ENCODE data around the gene GRIK4.
A peak's percentile ranks its signal among the peaks of the same experiment; 100 is the strongest.
"Not testable (repeated sequence)": the region's sequence is repeated elsewhere in the genome, so short reads cannot be mapped to it uniquely, and the experiment has no call there.

The GRIK4 gene

GRCh38 chr11:121018746-121019145 is 507.2 kb downstream of the GRIK4 start:
- H3K4me1 ChIP-seq: peaks cover 0 to 5% (median 4%) of the 10 kb centered on the region in 10 experiments; a peak in 9 of 20 replicates
- no peaks in the 10 kb centered on the region for H3K36me3 ChIP-seq
- H4K20me1 ChIP-seq: no peaks in the 10 kb centered on the region
- H3K4me3 ChIP-seq: no peak overlapping the region
- H3K27ac ChIP-seq: no peak overlapping the region
- H3K9ac ChIP-seq: no peak overlapping the region
- H3K9me3 ChIP-seq (replicated peaks in 1 of 11): no peaks in the 10 kb centered on the region
- no peak for TF ChIP-seq Cebpa-rat (IDR thresholded peaks at IDR 0.05)
- H3K4me2 ChIP-seq: no peak overlapping the region
- no peaks in the 10 kb centered on the region for H3K27me3 ChIP-seq

GRCh38 chr11:121021718-121022117 is 510.2 kb downstream of the GRIK4 start:
- not testable (repeated sequence) for H3K36me3 ChIP-seq; H3K9ac ChIP-seq; H3K4me2 ChIP-seq; H3K27ac ChIP-seq; H3K4me3 ChIP-seq; H3K9me3 ChIP-seq (replicated peaks in 1 of 11); H3K27me3 ChIP-seq
- H4K20me1 ChIP-seq: peaks cover 0 to 21% (median 13%) of the 10 kb centered on the region in 11 experiments; a peak in 10 of 22 replicates
- peaks cover 13 to 20% (median 18%) of the 10 kb centered on the region in 10 experiments for H3K4me1 ChIP-seq

- H3K4me2 ChIP-seq: peak within 1 kb of the TSS; percentile 85 to 100 (median 94)
- H3K4me1 ChIP-seq: peaks cover 13 to 20% (median 18%) of the 10 kb centered on the region in 10 experiments
- H3K36me3 ChIP-seq: peaks cover 0 to 8% (median 0%) of the 10 kb centered on the region in 11 experiments; a peak in 1 of 22 replicates
- peak within 1 kb of the TSS; percentile 71 to 90 (median 82) for H3K4me3 ChIP-seq
- no peaks in the 10 kb centered on the region for H3K27me3 ChIP-seq
- no peaks in the 10 kb centered on the region for H3K9me3 ChIP-seq (replicated peaks in 1 of 11)
- peak within 1 kb of the TSS; percentile 87 to 98 (median 93) for H3K9ac ChIP-seq
- H3K27ac ChIP-seq: peak within 1 kb of the TSS; percentile 88 to 97 (median 94)
- no peak for TF ChIP-seq Cebpa-rat (IDR thresholded peaks at IDR 0.05)
- peaks cover 0 to 45% (median 23%) of the 10 kb centered on the region in 11 experiments; a peak in 12 of 22 replicates for H4K20me1 ChIP-seq
Observed at GRCh38 chr11:121023848-121024751, 512.6 kb downstream of the GRIK4 start, which contains the start of gene TBCEL. Gene TBCEL (plus strand): TSS chr11:121024102. CDS start chr11:121045691, 21,589 bp downstream.

- Histone ChIP-seq H3K9me3 (replicated peaks in 1 of 11) (no peaks in the 10 kb centered on the region), H4K20me1 (peaks cover 0 to 54% (median 23%) of the 10 kb centered on the region in 11 experiments; a peak in 12 of 22 replicates), H3K27me3 (no peaks in the 10 kb centered on the region), H3K4me1 (peaks cover 14 to 25% (median 21%) of the 10 kb centered on the region in 10 experiments), H3K27ac (peak overlapping the region; percentile 88 to 97 (median 94); a peak in 17 of 22 replicates), H3K9ac (peak overlapping the region; percentile 87 to 98 (median 93)), H3K36me3 (peaks cover 0 to 8% (median 0%) of the 10 kb centered on the region in 11 experiments; a peak in 1 of 22 replicates), H3K4me2 (peak overlapping the region; percentile 85 to 100 (median 94)), H3K4me3 (peak overlapping the region; percentile 71 to 90 (median 82))
- no peak for TF ChIP-seq Cebpa-rat (IDR thresholded peaks at IDR 0.05)
Observed at GRCh38 chr11:121024989-121025388, 513.4 kb downstream of the GRIK4 start.

GRCh38 chr11:121029153-121029552 is 517.6 kb downstream of the GRIK4 start:
- TF ChIP-seq Cebpa-rat (IDR thresholded peaks at IDR 0.05): no peak
- Histone ChIP-seq H3K4me3 (no peak overlapping the region), H3K27ac (no peak overlapping the region), H3K4me1 (peaks cover 14 to 27% (median 21%) of the 10 kb centered on the region in 10 experiments), H3K4me2 (no peak overlapping the region), H3K27me3 (no peaks in the 10 kb centered on the region), H4K20me1 (peaks cover 0 to 94% (median 23%) of the 10 kb centered on the region in 11 experiments; a peak in 12 of 22 replicates), H3K9ac (no peak overlapping the region), H3K36me3 (peaks cover 0 to 20% (median 0%) of the 10 kb centered on the region in 11 experiments; a peak in 6 of 22 replicates), H3K9me3 (replicated peaks in 1 of 11) (peaks cover 0 to 7% (median 0%) of the 10 kb centered on the region in 11 experiments; a peak in 2 of 22 replicates)

- Histone ChIP-seq H3K27ac (no peak overlapping the region), H3K4me1 (peaks cover 9 to 21% (median 15%) of the 10 kb centered on the region in 10 experiments)
Observed at GRCh38 chr11:121029813-121030445, 518.4 kb downstream of the GRIK4 start.

GRCh38 chr11:121031167-121031566 is 519.6 kb downstream of the GRIK4 start:
- no peaks in the 10 kb centered on the region for H3K27me3 ChIP-seq
- H4K20me1 ChIP-seq: peaks cover 0 to 98% (median 21%) of the 10 kb centered on the region in 11 experiments; a peak in 10 of 22 replicates
- TF ChIP-seq Cebpa-rat (IDR thresholded peaks at IDR 0.05): no peak
- peaks cover 0 to 13% (median 9%) of the 10 kb centered on the region in 10 experiments; a peak in 13 of 20 replicates for H3K4me1 ChIP-seq
- H3K36me3 ChIP-seq: peaks cover 0 to 20% (median 0%) of the 10 kb centered on the region in 11 experiments; a peak in 6 of 22 replicates
- H3K27ac ChIP-seq: no peak overlapping the region
- no peak overlapping the region for H3K9ac ChIP-seq
- H3K4me2 ChIP-seq: no peak overlapping the region
- H3K9me3 ChIP-seq (replicated peaks in 1 of 11): peaks cover 0 to 7% (median 0%) of the 10 kb centered on the region in 11 experiments; a peak in 2 of 22 replicates
- H3K4me3 ChIP-seq: no peak overlapping the region

More at GRCh38 chr11:121029813-121030445, 518.4 kb downstream of the GRIK4 start:
- Histone ChIP-seq H3K36me3 (peaks cover 0 to 20% (median 0%) of the 10 kb centered on the region in 11 experiments; a peak in 6 of 22 replicates), H3K4me3 (no peak overlapping the region), H4K20me1 (peaks cover 0 to 98% (median 23%) of the 10 kb centered on the region in 11 experiments; a peak in 12 of 22 replicates), H3K9ac (no peak overlapping the region), H3K9me3 (replicated peaks in 1 of 11) (peaks cover 0 to 7% (median 0%) of the 10 kb centered on the region in 11 experiments; a peak in 2 of 22 replicates), H3K27me3 (no peaks in the 10 kb centered on the region), H3K4me2 (peak overlapping the region in 6 of 11 experiments; percentile 0 to 18 (median 8); a peak in 2 of 22 replicates)
- TF ChIP-seq Cebpa-rat (IDR thresholded peaks at IDR 0.05): no peak

- H3K36me3 ChIP-seq: peaks cover 0 to 20% (median 0%) of the 10 kb centered on the region in 11 experiments; a peak in 6 of 22 replicates
- not testable (repeated sequence) for H3K9ac ChIP-seq
Observed at GRCh38 chr11:121031648-121032047, 520.1 kb downstream of the GRIK4 start.

More at GRCh38 chr11:121031648-121032047, 520.1 kb downstream of the GRIK4 start:
- H3K27ac ChIP-seq; H3K4me3 ChIP-seq; H3K27me3 ChIP-seq; H3K4me2 ChIP-seq; H3K9me3 ChIP-seq (replicated peaks in 1 of 11): not testable (repeated sequence)
- H4K20me1 ChIP-seq: peaks cover 0 to 98% (median 21%) of the 10 kb centered on the region in 11 experiments; a peak in 10 of 22 replicates
- H3K4me1 ChIP-seq: peaks cover 0 to 13% (median 9%) of the 10 kb centered on the region in 10 experiments; a peak in 12 of 20 replicates
